AG08396 (cell line): ENCODE measurements around the gene ARIH2.

ENCODE experiments used
- DNase-seq: peaks from one replicate; pipeline ENCODE4 v3.0.0; 2012; ENCODE audit warnings: low spot score, mixed read lengths

The ARIH2 gene

DNA sequence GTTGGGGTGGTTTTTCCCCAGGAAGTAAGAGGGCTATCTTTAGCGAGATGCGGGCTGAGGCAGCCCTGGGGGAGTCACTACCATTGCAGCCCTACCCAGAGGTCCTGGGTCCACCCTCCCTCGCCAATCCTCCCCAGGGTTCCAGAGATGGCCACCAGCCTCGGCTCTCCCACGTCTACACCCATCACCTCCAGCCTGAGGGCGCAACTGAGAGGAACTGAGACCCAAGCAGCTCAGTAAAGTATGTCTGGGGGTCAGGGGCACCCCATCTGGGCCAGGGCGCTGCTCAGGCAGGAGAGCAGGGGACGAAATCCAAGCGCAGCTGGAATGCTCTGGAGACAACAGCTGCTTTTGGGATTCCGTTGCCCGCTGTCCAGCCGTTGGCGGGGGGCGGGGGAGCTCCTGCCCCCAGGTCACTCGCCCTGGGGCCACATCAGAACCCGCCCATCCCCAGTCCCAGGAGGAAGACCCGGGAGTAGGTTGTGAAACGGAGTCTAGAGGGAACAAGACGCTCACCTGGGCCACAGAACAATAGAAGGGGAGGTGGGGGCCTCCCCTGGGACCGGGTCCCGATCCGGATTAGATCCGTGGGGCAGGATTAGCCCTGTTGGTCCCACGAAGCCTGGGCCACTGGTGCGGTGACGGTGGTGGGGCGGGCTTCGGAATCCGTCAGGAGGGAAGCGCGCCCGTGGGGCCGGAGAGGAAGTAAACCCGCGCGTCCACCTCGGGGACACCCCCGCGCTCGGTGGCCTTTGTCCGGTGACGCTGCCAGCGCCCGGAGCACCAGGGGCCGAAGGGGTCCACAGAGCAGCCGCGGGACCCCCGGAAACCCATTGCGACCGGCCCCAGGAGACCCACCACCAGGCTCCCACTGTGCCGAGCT, 101.9 kb downstream of the ARIH2 start:
- DNase-seq = peak; percentile 29

GRCh38 chr3:49021213-49021812, 102.7 kb downstream of the ARIH2 start:
- DNase-seq = peak; percentile 97

DNA sequence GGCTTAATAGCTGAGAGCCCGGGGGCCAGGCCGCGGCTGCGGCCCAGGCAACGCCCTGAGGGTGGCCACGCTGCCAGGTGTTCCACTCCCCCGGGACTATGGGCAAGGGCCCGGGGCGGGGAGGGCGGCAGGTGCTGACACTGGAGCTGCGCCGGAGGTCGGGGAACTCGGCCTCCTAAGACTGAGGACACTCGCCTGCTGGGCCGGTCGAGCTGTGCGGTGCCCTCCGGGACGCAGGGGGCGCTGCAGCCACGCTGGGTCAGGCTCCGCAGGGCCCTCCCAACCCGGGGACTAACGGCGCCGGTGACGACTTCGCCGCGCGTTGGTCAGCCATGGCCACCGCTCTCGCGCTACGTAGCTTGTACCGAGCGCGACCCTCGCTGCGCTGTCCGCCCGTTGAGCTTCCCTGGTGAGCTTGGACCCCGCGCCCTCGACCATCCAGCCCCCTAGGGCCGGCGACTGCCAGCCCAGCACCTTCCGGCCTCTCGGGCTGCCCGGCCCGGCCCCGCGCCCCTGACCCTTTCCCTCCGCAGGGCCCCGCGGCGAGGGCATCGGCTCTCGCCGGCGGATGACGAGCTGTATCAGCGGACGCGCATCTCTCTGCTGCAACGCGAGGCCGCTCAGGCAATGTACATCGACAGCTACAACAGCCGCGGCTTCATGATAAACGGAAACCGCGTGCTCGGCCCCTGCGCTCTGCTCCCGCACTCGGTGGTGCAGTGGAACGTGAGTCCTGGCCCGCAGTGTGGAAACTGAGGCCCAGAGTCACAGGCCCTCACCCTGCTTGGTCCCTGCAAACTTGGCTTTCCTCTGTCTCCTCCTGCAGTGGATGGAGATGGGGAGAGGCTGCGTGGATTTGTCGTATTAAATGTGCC, 103.4 kb downstream of the ARIH2 start, which contains the start of gene NDUFAF3:
Gene NDUFAF3 (plus strand): TSS at position 309 of the 875 bp plus-strand sequence. CDS start 24 bp downstream, at position 333.
- DNase-seq = peak; percentile 94

- DNase-seq = no peak
Measured at GRCh38 chr3:49022688-49023171, 104.1 kb downstream of the ARIH2 start.

- DNase-seq = no peak
Measured at GRCh38 chr3:49023775-49024174, 105.1 kb downstream of the ARIH2 start.

DNA sequence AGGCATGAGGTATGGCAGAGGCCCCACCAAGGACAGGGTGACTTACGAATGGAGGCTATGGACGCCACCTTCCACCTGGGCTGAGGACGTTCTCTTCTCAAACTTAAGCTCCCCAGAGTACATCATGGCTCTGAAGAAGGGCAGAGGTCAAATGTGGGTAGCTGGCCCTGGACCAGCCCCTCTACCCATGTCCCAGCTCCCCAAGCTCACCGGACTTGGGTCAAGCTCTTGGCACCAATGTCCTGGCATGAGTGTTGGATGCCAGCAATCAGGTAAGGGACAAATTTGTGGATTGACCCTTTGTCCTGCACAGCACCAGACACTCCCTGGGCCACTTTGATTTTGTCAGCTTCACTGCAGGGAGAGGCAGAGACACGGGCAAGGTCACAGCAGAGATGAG, 105.8 kb downstream of the ARIH2 start:
- DNase-seq = no peak

DNA sequence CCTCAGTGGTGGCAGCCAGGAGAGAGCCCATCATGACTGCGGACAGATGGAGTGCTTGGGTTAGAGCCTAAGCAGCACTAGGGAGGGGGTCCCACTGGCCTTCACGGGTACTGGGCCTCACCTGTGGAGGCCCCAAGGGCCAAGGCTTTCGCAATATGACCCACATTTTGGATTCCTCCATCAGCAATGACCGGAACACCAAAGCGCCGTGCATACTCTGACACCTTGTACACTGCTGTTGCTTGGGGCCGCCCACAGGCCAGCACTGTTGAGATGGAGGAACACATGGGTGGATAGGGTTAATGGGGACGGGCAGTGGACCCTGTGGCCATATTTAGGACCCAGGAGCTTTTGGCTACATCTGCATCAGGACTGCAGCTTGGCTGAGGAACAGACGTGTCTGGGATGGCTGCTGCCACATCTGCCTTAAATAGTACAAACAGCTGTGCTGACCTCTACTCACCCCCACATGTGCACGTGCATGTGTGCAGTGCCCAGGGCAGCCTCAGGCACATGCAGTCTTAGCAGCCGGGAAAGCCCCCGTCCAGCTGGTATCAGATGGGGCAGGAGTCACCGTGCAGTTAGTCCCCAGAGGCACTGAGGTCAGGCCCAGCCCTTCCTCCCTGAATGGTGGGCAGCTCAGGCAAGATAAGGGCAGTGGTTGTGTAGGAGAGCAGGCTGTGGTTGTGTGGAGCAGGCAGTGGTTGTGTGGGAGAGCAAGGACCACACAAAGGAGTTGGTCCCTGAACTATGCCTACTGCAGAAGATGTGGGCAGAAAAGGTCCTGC, 106.6 kb downstream of the ARIH2 start:
- no peak for DNase-seq

DNA sequence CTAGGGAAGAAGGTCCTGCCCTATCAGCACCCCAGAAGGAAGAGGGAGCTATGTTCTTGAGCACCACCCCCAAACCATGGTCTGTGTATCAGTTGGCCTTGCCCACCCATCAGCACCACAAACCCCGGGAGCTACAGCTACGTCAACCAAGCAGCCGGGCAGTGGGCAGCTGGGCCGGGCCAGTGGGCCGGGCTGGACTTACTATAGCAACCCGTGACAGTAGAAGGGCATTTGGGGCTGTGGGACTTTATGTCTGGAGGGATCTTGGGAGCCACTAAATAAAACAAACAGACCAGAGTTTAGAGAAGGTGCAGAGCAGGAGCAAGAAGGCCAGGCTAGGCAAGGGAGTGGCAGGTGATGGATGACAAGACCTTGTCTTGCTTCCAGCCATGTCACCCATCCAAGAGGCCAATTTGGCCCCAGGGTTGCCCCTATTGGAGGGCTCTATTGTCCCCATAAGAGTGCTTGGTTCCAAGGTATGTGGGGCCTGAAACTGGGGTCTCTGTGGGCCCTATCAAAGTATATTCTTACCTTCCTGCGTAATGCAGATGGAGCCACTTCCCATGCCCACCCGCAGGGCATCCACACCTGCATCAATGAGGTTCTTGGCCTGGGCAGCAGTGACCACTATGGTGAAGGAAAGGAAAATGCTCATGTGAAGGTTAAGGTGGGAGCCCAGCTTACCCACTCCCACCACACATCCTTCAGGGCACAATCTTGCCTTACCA, 107.3 kb downstream of the ARIH2 start:
- no peak for DNase-seq

- no peak for DNase-seq
Measured at GRCh38 chr3:49026536-49026935, 107.9 kb downstream of the ARIH2 start.

DNA sequence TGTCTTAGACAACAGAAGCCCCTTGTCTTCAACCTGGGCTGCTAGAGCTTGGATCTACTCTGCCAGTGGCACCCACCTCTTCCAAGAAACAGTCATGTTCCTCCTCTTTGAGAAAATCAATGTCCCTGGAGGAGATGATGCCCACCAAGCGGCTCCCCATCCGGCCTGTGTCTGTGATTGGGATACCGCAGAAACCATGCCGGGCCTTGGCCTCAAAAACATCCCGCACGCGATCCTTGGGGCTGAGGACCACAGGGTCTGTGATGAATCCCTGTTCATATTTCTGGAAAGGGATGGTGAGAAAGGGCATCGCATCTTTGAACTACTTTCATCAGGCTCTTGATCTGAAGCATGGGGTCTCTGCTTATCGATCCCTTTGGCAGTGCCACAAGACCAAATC, 109.0 kb downstream of the ARIH2 start:
- no peak for DNase-seq

DNA sequence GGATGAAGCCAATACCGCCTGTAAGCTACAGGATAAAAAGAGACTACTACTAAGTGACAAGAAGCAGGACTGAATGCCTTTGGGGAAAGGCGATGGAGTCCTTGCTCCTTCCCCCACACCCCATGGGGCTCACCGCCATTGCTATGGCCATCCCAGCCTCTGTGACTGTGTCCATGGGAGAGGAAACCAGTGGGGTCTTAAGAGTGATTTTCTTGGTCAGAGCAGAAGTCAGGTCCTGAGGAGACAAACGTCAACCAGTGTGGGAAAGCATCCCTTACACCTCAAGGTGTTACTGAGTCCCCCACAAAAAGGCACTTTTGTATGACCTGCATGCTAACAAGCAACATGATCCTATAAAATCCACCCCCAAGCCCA, 109.6 kb downstream of the ARIH2 start:
- DNase-seq = no peak

GRCh38 chr3:49028673-49029562, 110.3 kb downstream of the ARIH2 start, which contains the start of gene IMPDH2:
Gene IMPDH2, minus strand, starts transcription at chr3:49029398. Its CDS starts 48 bp downstream, at chr3:49029350.
- DNase-seq = peak; percentile 92

- DNase-seq = no peak
Measured at GRCh38 chr3:49029563-49029884, 110.9 kb downstream of the ARIH2 start.

- no peak for DNase-seq
Measured at GRCh38 chr3:49030321-49030720, 111.7 kb downstream of the ARIH2 start.

DNA sequence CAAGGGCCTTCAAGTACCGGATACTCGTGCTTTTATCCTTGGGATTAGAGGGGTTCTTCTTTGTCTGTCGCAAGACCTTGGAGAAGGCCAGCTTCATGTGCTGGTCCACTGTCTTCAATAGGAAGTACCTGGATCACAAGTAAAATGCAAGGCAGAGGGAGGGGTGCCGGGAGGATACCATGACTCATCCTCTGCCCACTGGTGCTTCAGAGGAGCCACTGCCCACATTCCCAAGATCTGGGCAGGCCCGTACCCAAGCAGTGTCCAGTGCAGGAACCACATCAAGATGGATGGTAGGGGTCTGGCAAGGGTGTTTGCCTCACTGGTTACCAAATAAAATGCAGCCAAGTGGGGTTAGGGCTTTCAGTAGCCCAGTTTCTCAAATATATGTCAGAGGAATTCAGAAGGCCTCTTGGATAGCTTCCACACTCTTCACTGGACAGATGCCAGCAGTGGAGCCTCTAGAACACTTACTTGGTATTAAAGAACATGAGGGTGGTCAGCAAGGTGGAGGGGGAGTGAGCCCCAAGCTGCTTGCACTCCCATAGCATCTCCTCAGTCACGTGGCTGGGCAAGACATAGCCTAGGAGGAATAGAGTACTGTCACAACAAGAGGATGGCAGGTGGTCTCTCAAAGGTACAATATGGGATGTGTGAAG, 114.1 kb downstream of the ARIH2 start:
- no peak for DNase-seq

- no peak for DNase-seq
Measured at GRCh38 chr3:49034650-49035049, 116.0 kb downstream of the ARIH2 start.

- DNase-seq = no peak
Measured at GRCh38 chr3:49035281-49035680, 116.6 kb downstream of the ARIH2 start.
